ENCODE results near the gene ZBTB5.
A peak's percentile ranks its signal among the peaks of the same experiment; 100 is the strongest.

ZBTB5 gene

GRCh38 chr9:37464006-37464405 lies 1.2 kb downstream of the ZBTB5 start:
- no peak overlapping the region for H3K27ac ChIP-seq (ENCODE audit: low read length)
- H3K9me3 ChIP-seq (ENCODE audit: control insufficient read depth, low read depth, low read length), result no peaks in the 10 kb centered on the region
- H3K4me3 ChIP-seq (ENCODE audit: low read length), result peak overlapping the region; percentile 97
- no peaks in the 10 kb centered on the region for H3K27me3 ChIP-seq (ENCODE audit: control insufficient read depth, insufficient read depth, low read length)
- no peaks in the 10 kb centered on the region for H3K36me3 ChIP-seq (ENCODE audit: control insufficient read depth, low read depth, low read length)
- H3K4me1 ChIP-seq (ENCODE audit: control insufficient read depth, low read depth, low read length), result peaks cover 13% of the 10 kb centered on the region
- peak overlapping the region; percentile 93 for H3K9ac ChIP-seq (ENCODE audit: low read length)

- no peaks in the 10 kb centered on the region for H3K27me3 ChIP-seq (ENCODE audit: control insufficient read depth, insufficient read depth, low read length)
- H3K9ac ChIP-seq (ENCODE audit: low read length), result no peak overlapping the region
- H3K4me3 ChIP-seq (ENCODE audit: low read length), result no peak overlapping the region
- H3K9me3 ChIP-seq (ENCODE audit: control insufficient read depth, low read depth, low read length), result no peaks in the 10 kb centered on the region
- H3K4me1 ChIP-seq (ENCODE audit: control insufficient read depth, low read depth, low read length), result no peaks in the 10 kb centered on the region
- H3K27ac ChIP-seq (ENCODE audit: low read length), result no peak overlapping the region
- H3K36me3 ChIP-seq (ENCODE audit: control insufficient read depth, low read depth, low read length), result no peaks in the 10 kb centered on the region
These were observed 8.4 kb downstream of the ZBTB5 start for GRCh38 chr9:37456817-37457216.

GRCh38 chr9:37455884-37456647 lies 9.2 kb downstream of the ZBTB5 start:
- Histone ChIP-seq H3K4me3 (ENCODE audit: low read length) (no peak overlapping the region), H3K27me3 (ENCODE audit: control insufficient read depth, insufficient read depth, low read length) (no peaks in the 10 kb centered on the region), H3K9me3 (ENCODE audit: control insufficient read depth, low read depth, low read length) (no peaks in the 10 kb centered on the region), H3K4me1 (ENCODE audit: control insufficient read depth, low read depth, low read length) (no peaks in the 10 kb centered on the region), H3K9ac (ENCODE audit: low read length) (no peak overlapping the region), H3K27ac (ENCODE audit: low read length) (no peak overlapping the region), H3K36me3 (ENCODE audit: control insufficient read depth, low read depth, low read length) (no peaks in the 10 kb centered on the region)

- Histone ChIP-seq H3K27ac (ENCODE audit: low read length) (no peak overlapping the region), H3K4me3 (ENCODE audit: low read length) (no peak overlapping the region), H3K9me3 (ENCODE audit: control insufficient read depth, low read depth, low read length) (no peaks in the 10 kb centered on the region), H3K4me1 (ENCODE audit: control insufficient read depth, low read depth, low read length) (no peaks in the 10 kb centered on the region), H3K9ac (ENCODE audit: low read length) (no peak overlapping the region), H3K36me3 (ENCODE audit: control insufficient read depth, low read depth, low read length) (no peaks in the 10 kb centered on the region), H3K27me3 (ENCODE audit: control insufficient read depth, insufficient read depth, low read length) (no peaks in the 10 kb centered on the region)
These were observed 11.0 kb downstream of the ZBTB5 start for GRCh38 chr9:37454238-37454637.

- no peaks in the 10 kb centered on the region for H3K4me1 ChIP-seq (ENCODE audit: control insufficient read depth, low read depth, low read length)
- H3K9ac ChIP-seq (ENCODE audit: low read length), result no peak overlapping the region
- H3K36me3 ChIP-seq (ENCODE audit: control insufficient read depth, low read depth, low read length), result no peaks in the 10 kb centered on the region
- H3K27me3 ChIP-seq (ENCODE audit: control insufficient read depth, insufficient read depth, low read length), result no peaks in the 10 kb centered on the region
- H3K4me3 ChIP-seq (ENCODE audit: low read length), result no peak overlapping the region
- H3K9me3 ChIP-seq (ENCODE audit: control insufficient read depth, low read depth, low read length), result no peaks in the 10 kb centered on the region
- no peak overlapping the region for H3K27ac ChIP-seq (ENCODE audit: low read length)
These were observed 11.4 kb downstream of the ZBTB5 start for GRCh38 chr9:37453827-37454226.

GRCh38 chr9:37452611-37453010 lies 12.6 kb downstream of the ZBTB5 start:
- H3K27ac ChIP-seq (ENCODE audit: low read length), result no peak overlapping the region
- H3K4me1 ChIP-seq (ENCODE audit: control insufficient read depth, low read depth, low read length), result no peaks in the 10 kb centered on the region

GRCh38 chr9:37451628-37452027 lies 13.6 kb downstream of the ZBTB5 start:
- H3K9me3 ChIP-seq (ENCODE audit: control insufficient read depth, low read depth, low read length), result no peaks in the 10 kb centered on the region
- no peak overlapping the region for H3K9ac ChIP-seq (ENCODE audit: low read length)
- H3K27me3 ChIP-seq (ENCODE audit: control insufficient read depth, insufficient read depth, low read length), result no peaks in the 10 kb centered on the region
- H3K4me1 ChIP-seq (ENCODE audit: control insufficient read depth, low read depth, low read length), result no peaks in the 10 kb centered on the region
- H3K27ac ChIP-seq (ENCODE audit: low read length), result no peak overlapping the region
- H3K36me3 ChIP-seq (ENCODE audit: control insufficient read depth, low read depth, low read length), result peaks cover under 1% of the 10 kb centered on the region
- H3K4me3 ChIP-seq (ENCODE audit: low read length), result no peak overlapping the region

More at GRCh38 chr9:37452611-37453010, 12.6 kb downstream of the ZBTB5 start:
- Histone ChIP-seq H3K9me3 (ENCODE audit: control insufficient read depth, low read depth, low read length) (no peaks in the 10 kb centered on the region), H3K9ac (ENCODE audit: low read length) (no peak overlapping the region), H3K36me3 (ENCODE audit: control insufficient read depth, low read depth, low read length) (no peaks in the 10 kb centered on the region), H3K4me3 (ENCODE audit: low read length) (no peak overlapping the region), H3K27me3 (ENCODE audit: control insufficient read depth, insufficient read depth, low read length) (no peaks in the 10 kb centered on the region)

- Histone ChIP-seq H3K27ac (ENCODE audit: low read length) (no peak overlapping the region), H3K9ac (ENCODE audit: low read length) (no peak overlapping the region), H3K27me3 (ENCODE audit: control insufficient read depth, insufficient read depth, low read length) (no peaks in the 10 kb centered on the region), H3K9me3 (ENCODE audit: control insufficient read depth, low read depth, low read length) (no peaks in the 10 kb centered on the region), H3K4me1 (ENCODE audit: control insufficient read depth, low read depth, low read length) (no peaks in the 10 kb centered on the region), H3K4me3 (ENCODE audit: low read length) (no peak overlapping the region), H3K36me3 (ENCODE audit: control insufficient read depth, low read depth, low read length) (peaks cover 4% of the 10 kb centered on the region)
These were observed 15.2 kb downstream of the ZBTB5 start for GRCh38 chr9:37449862-37450632.

- H3K36me3 ChIP-seq (ENCODE audit: control insufficient read depth, low read depth, low read length), result peaks cover 9% of the 10 kb centered on the region
- no peaks in the 10 kb centered on the region for H3K4me1 ChIP-seq (ENCODE audit: control insufficient read depth, low read depth, low read length)
- no peaks in the 10 kb centered on the region for H3K9me3 ChIP-seq (ENCODE audit: control insufficient read depth, low read depth, low read length)
- no peak overlapping the region for H3K27ac ChIP-seq (ENCODE audit: low read length)
- H3K4me3 ChIP-seq (ENCODE audit: low read length), result no peak overlapping the region
- H3K27me3 ChIP-seq (ENCODE audit: control insufficient read depth, insufficient read depth, low read length), result no peaks in the 10 kb centered on the region
- no peak overlapping the region for H3K9ac ChIP-seq (ENCODE audit: low read length)
These were observed 18.1 kb downstream of the ZBTB5 start for GRCh38 chr9:37447111-37447510.

GRCh38 chr9:37446401-37446800 lies 18.8 kb downstream of the ZBTB5 start:
- Histone ChIP-seq H3K27ac (ENCODE audit: low read length) (no peak overlapping the region), H3K36me3 (ENCODE audit: control insufficient read depth, low read depth, low read length) (peaks cover 16% of the 10 kb centered on the region), H3K9me3 (ENCODE audit: control insufficient read depth, low read depth, low read length) (no peaks in the 10 kb centered on the region)

GRCh38 chr9:37445832-37446231 lies 19.4 kb downstream of the ZBTB5 start:
- no peak overlapping the region for H3K9ac ChIP-seq (ENCODE audit: low read length)
- H3K9me3 ChIP-seq (ENCODE audit: control insufficient read depth, low read depth, low read length), result no peaks in the 10 kb centered on the region
- H3K4me1 ChIP-seq (ENCODE audit: control insufficient read depth, low read depth, low read length), result no peaks in the 10 kb centered on the region
- H3K27me3 ChIP-seq (ENCODE audit: control insufficient read depth, insufficient read depth, low read length), result no peaks in the 10 kb centered on the region
- no peak overlapping the region for H3K27ac ChIP-seq (ENCODE audit: low read length)
- H3K4me3 ChIP-seq (ENCODE audit: low read length), result no peak overlapping the region
- H3K36me3 ChIP-seq (ENCODE audit: control insufficient read depth, low read depth, low read length), result peaks cover 22% of the 10 kb centered on the region

More at GRCh38 chr9:37446401-37446800, 18.8 kb downstream of the ZBTB5 start:
- H3K27me3 ChIP-seq (ENCODE audit: control insufficient read depth, insufficient read depth, low read length), result no peaks in the 10 kb centered on the region
- H3K4me3 ChIP-seq (ENCODE audit: low read length), result no peak overlapping the region
- no peaks in the 10 kb centered on the region for H3K4me1 ChIP-seq (ENCODE audit: control insufficient read depth, low read depth, low read length)
- H3K9ac ChIP-seq (ENCODE audit: low read length), result no peak overlapping the region

Data from iPS-18a (cell line).